Chondrocyte (in vitro differentiated cells): ENCODE results near the gene FHL1. TPM values are rescaled to one million over a fixed set of nuclear protein-coding genes. Genes with fewer than 3 reads are reported as not detected.

Experiments used
- DNase-seq: peaks from one replicate; pipeline ENCODE4 v3.0.0; 2021; ENCODE audit warnings: mixed read lengths, low spot score
- H3K27ac Mint-ChIP-seq: one replicate; pipeline ENCODE4 v1.8.0; 2021; ENCODE audit warnings: mild to moderate bottlenecking, moderate library complexity, mixed read lengths; ENCODE audit not compliant: unreplicated experiment
- H3K27me3 Mint-ChIP-seq: 2 replicates; pipeline ENCODE4 v1.8.0; 2021; ENCODE audit warnings: low read depth, mixed read lengths
- H3K36me3 Mint-ChIP-seq: 2 replicates; pipeline ENCODE4 v1.8.0; 2021; ENCODE audit warnings: low read depth, mixed read lengths
- H3K4me1 Mint-ChIP-seq: 2 replicates; pipeline ENCODE4 v1.8.0; 2021; ENCODE audit warnings: low read depth, mild to moderate bottlenecking, mixed read lengths
- H3K4me3 Mint-ChIP-seq: one replicate; pipeline ENCODE4 v1.8.0; 2021; ENCODE audit warnings: mild to moderate bottlenecking, moderate library complexity, mixed read lengths; ENCODE audit not compliant: unreplicated experiment
- H3K9me3 Mint-ChIP-seq: 2 replicates; pipeline ENCODE4 v1.8.0; 2021; ENCODE audit warnings: low read depth, mixed read lengths
- CTCF ChIP-seq: fragments of 200-600 bp; sonication (generic); IDR thresholded peaks from 2 replicates; pipeline ENCODE4 v1.5.0; 2021; ENCODE audit warnings: antibody characterized with exemption, mild to moderate bottlenecking, moderate library complexity
- total RNA-seq: library from RNA; stranded (reverse); gene quantifications from 3 replicates; pipeline ENCODE4 v1.2.1, GENCODE V29; 2021

The FHL1 gene
- total RNA-seq, 1 donor from 2014 or later = 1,032 TPM

DNA sequence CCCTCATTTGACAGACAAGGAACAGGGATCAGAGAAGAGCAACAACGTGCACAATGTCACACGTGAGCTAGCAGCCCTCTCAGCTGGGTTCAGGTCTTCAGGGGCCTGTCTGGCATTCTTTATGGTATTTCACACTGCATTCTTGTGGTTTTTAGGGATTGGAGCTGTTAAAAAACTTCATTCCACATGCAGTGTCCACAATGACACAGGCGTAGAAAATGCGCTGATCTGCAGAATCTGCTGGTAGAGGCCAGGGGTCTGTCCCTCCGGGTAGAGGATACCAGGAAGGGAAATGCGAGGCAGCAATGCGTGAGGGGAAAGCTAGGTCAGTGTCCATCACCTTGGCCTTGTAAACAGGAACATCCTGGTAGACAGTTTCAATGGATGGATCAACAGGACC, 67.2 kb downstream of the FHL1 start:
- peak; percentile 11 for TF ChIP-seq CTCF
- Mint-ChIP-seq H3K4me3 (no peak overlapping the region), H3K9me3 (no peaks in the 10 kb centered on the region), H3K4me1 (peaks cover 56% of the 10 kb centered on the region), H3K27ac (peak overlapping the region; percentile 93), H3K36me3 (peaks cover 22% of the 10 kb centered on the region), H3K27me3 (no peaks in the 10 kb centered on the region)
- DNase-seq = no peak

GRCh38 chrX:136215559-136215958, 68.2 kb downstream of the FHL1 start:
- H3K4me1 Mint-ChIP-seq = peaks cover 50% of the 10 kb centered on the region
- no peaks in the 10 kb centered on the region for H3K9me3 Mint-ChIP-seq
- no peak for TF ChIP-seq CTCF
- H3K36me3 Mint-ChIP-seq = peaks cover 21% of the 10 kb centered on the region
- no peak overlapping the region for H3K4me3 Mint-ChIP-seq
- no peaks in the 10 kb centered on the region for H3K27me3 Mint-ChIP-seq
- no peak for DNase-seq
- peak overlapping the region; percentile 93 for H3K27ac Mint-ChIP-seq

DNA sequence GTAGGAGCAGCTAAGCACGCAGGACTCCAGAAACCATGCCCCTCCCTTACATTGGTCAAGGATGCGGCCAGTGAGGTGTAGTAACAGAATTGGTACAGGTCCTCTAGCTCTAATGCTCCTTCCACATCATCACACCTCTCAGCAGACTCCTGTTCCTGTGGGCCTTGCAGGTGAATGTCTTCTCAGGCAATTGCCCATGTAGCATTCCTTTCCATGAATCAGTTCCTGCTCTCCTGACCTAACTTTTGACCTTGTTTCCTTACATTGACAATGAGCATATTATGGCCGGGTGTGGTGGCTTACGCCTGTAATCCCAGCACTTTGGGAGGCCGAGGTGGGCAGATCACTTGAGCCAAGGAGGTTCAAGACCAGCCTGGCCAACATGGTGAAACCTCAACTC, 72.6 kb downstream of the FHL1 start:
- DNase-seq = no peak
- Mint-ChIP-seq H3K4me1 (peaks cover 26% of the 10 kb centered on the region), H3K27me3 (no peaks in the 10 kb centered on the region), H3K9me3 (no peaks in the 10 kb centered on the region), H3K4me3 (no peak overlapping the region), H3K27ac (no peak overlapping the region), H3K36me3 (peaks cover 32% of the 10 kb centered on the region)
- TF ChIP-seq CTCF = no peak

DNA sequence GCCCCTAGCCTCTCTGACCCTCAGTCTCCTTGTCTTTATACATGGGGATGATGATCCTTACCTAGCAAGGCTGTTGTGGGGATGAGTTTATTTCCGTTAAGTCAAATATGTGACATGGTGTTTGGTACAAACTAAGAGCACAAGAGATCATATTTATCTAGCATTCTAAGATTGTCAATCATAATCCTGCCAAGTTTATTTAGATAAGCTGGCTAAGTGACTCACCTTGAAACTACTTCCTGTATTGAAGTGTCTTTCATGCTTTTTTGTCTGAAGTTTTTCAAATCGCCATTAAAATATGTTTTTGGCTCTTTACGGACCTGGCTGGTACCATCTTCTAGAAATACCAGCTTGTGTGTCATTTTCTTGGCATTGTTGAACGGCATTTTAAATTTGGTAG, 73.2 kb downstream of the FHL1 start:
- TF ChIP-seq CTCF = no peak
- Mint-ChIP-seq H3K36me3 (peaks cover 34% of the 10 kb centered on the region), H3K27ac (peak overlapping the region; percentile 60), H3K27me3 (no peaks in the 10 kb centered on the region), H3K4me1 (peaks cover 20% of the 10 kb centered on the region), H3K4me3 (no peak overlapping the region), H3K9me3 (no peaks in the 10 kb centered on the region)
- DNase-seq = no peak

- H3K4me3 Mint-ChIP-seq = no peak overlapping the region
- no peaks in the 10 kb centered on the region for H3K9me3 Mint-ChIP-seq
- H3K27ac Mint-ChIP-seq = peak overlapping the region; percentile 60
- peaks cover 38% of the 10 kb centered on the region for H3K36me3 Mint-ChIP-seq
- no peak for DNase-seq
- H3K4me1 Mint-ChIP-seq = peaks cover 16% of the 10 kb centered on the region
- H3K27me3 Mint-ChIP-seq = no peaks in the 10 kb centered on the region
- no peak for TF ChIP-seq CTCF
Observed at GRCh38 chrX:136220951-136221350, 73.6 kb downstream of the FHL1 start.
